ENCODE measurements around the gene GEMIN4.

- no peak for TF ChIP-seq CTCF (conservative IDR thresholded peaks at IDR 0.05 in 1 of 2, IDR thresholded peaks at IDR 0.05 in 1 of 2; ENCODE audit: extremely low read depth in 1 of 2, insufficient read depth in 1 of 2, low read depth in 1 of 2, low read length in 2 of 2)
- no peak for TF ChIP-seq EZH2 (IDR thresholded peaks at IDR 0.05; ENCODE audit: borderline replicate concordance, low read length)
These were observed 32.1 kb upstream of the GEMIN4 start for GRCh38 chr17:784143-784542.

Data from mammary epithelial cell (primary cell).